Neural cell (in vitro differentiated cells): ENCODE measurements around the gene SLC12A1.

Source experiments
- EP300 ChIP-seq: fragments of 450-650 bp; conservative IDR thresholded peaks from 2 replicates; pipeline ENCODE4 v1.6.1; 2014; ENCODE audit warnings: antibody characterized with exemption, mild to moderate bottlenecking, moderate library complexity; ENCODE audit not compliant: poor library complexity, severe bottlenecking
- EZH2 ChIP-seq: fragments of 200-600, 300-800 bp; shearing (Covaris generic), sonication (generic); IDR thresholded peaks from 2 replicates; pipeline ENCODE4 v1.6.1; 2014; ENCODE audit warnings: antibody characterized with exemption, low read length, borderline replicate concordance, mild to moderate bottlenecking; ENCODE audit not compliant: insufficient read depth, poor library complexity, severe bottlenecking
- MXI1 ChIP-seq: fragments of 450-650 bp; conservative IDR thresholded peaks from 2 replicates; pipeline ENCODE4 v1.6.1; 2014; ENCODE audit warnings: antibody characterized with exemption, mild to moderate bottlenecking; ENCODE audit not compliant: poor library complexity, severe bottlenecking
- POLR2AphosphoS5 ChIP-seq: IDR thresholded peaks from 2 replicates; pipeline ENCODE4 v1.6.1; 2012
- REST ChIP-seq: IDR thresholded peaks from 2 replicates; pipeline ENCODE4 v1.6.1; 2012; ENCODE audit warnings: borderline replicate concordance
- SMC3 ChIP-seq: fragments of 450-650 bp; conservative IDR thresholded peaks from 2 replicates; pipeline ENCODE4 v1.6.1; 2014; ENCODE audit warnings: antibody characterized with exemption, mild to moderate bottlenecking, moderate library complexity; ENCODE audit not compliant: poor library complexity
- TAF1 ChIP-seq: IDR thresholded peaks from 2 replicates; pipeline ENCODE4 v1.6.1; 2012; ENCODE audit warnings: low read depth
- TF ChIP-seq, protein P1 (sequence below): fragments of 450-650 bp; IDR thresholded peaks from 2 replicates; pipeline ENCODE4 v1.5.1; 2014; ENCODE audit warnings: antibody characterized with exemption, mild to moderate bottlenecking, moderate library complexity; ENCODE audit not compliant: poor library complexity, severe bottlenecking

- no peak for TF ChIP-seq MXI1
- TF ChIP-seq, protein P1, sequence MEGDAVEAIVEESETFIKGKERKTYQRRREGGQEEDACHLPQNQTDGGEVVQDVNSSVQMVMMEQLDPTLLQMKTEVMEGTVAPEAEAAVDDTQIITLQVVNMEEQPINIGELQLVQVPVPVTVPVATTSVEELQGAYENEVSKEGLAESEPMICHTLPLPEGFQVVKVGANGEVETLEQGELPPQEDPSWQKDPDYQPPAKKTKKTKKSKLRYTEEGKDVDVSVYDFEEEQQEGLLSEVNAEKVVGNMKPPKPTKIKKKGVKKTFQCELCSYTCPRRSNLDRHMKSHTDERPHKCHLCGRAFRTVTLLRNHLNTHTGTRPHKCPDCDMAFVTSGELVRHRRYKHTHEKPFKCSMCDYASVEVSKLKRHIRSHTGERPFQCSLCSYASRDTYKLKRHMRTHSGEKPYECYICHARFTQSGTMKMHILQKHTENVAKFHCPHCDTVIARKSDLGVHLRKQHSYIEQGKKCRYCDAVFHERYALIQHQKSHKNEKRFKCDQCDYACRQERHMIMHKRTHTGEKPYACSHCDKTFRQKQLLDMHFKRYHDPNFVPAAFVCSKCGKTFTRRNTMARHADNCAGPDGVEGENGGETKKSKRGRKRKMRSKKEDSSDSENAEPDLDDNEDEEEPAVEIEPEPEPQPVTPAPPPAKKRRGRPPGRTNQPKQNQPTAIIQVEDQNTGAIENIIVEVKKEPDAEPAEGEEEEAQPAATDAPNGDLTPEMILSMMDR = no peak
- no peak for TF ChIP-seq SMC3
- no peak for TF ChIP-seq POLR2AphosphoS5
- no peak for TF ChIP-seq EP300
- no peak for TF ChIP-seq TAF1
- no peak for TF ChIP-seq EZH2
- no peak for TF ChIP-seq REST
Observed at GRCh38 chr15:48323294-48323693, 117.2 kb downstream of the SLC12A1 start.
